HEK293T (cell line): ENCODE data around the gene CDH2.

Experiments used
- FOXA1 ChIP-seq: fragments of 450-650 bp; IDR thresholded peaks from 2 replicates; pipeline ENCODE4 v1.6.1; 2016; ENCODE audit warnings: mild to moderate bottlenecking
- FOXM1 ChIP-seq: fragments of 450-650 bp; IDR thresholded peaks from 2 replicates; pipeline ENCODE4 v1.6.1; 2017; ENCODE audit warnings: mild to moderate bottlenecking, borderline replicate concordance
- SP1 ChIP-seq: fragments of 450-650 bp; IDR thresholded peaks from 2 replicates; pipeline ENCODE4 v1.6.1; 2017

DNA sequence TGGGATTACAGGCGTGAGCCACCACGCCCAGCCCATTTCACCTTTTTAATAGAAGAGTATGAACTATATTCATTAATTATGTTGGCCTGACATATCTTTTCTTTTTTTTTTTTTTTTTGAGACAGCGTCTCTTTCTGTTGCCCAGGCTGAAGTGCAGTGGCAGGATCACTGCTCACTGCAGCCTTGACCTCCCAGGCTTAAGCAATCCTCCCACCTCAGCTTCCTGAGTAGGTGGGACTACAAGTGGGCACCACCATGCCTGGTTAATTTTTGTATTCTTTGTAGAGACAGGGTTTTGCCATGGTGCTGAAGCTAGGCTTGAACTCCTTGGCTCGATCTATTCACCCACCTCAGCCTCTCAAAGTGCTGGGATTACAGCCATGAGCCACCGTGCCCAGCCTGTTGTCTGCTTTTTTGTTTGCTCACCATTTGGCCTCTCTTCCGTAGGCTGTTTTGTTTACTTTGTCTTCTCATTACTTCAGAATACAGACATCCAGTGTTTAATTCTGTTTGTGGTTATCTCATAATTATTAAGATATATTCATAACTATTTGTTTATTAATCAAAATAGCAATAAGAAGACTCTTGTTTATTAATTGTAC lies 16.3 kb upstream of the CDH2 start:
- TF ChIP-seq FOXM1 (no peak), SP1 (no peak), FOXA1 (no peak)
